ENCODE measurements around the gene NELFE.

Gene NELFE

GRCh38 chr6:31965700-31966099 is 6.9 kb upstream of the NELFE start:
- Histone ChIP-seq H3K79me2 (ENCODE audit: control insufficient read depth, insufficient read depth, low read length, unreplicated experiment) (peaks cover 4% of the 10 kb centered on the region), H3K4me1 (ENCODE audit: control insufficient read depth, insufficient read depth, low read length, unreplicated experiment) (peaks cover 12% of the 10 kb centered on the region), H2AFZ (ENCODE audit: low read length, unreplicated experiment) (no peak overlapping the region), H3K36me3 (ENCODE audit: insufficient read depth, low read length) (no peaks in the 10 kb centered on the region), H3K27me3 (ENCODE audit: insufficient read depth, low read length) (no peaks in the 10 kb centered on the region), H3K27ac (ENCODE audit: low read depth, low read length) (no peak overlapping the region), H3K4me3 (ENCODE audit: low read depth, low read length) (no peak overlapping the region)

- H3K36me3 ChIP-seq (ENCODE audit: insufficient read depth, low read length): no peaks in the 10 kb centered on the region; the same call in 1 of the 2 replicates
These were observed 5.2 kb upstream of the NELFE start for GRCh38 chr6:31963921-31964320.

GRCh38 chr6:31961616-31962015 is 2.8 kb upstream of the NELFE start:
- Histone ChIP-seq H3K36me3 (ENCODE audit: insufficient read depth, low read length) (peaks cover 8% of the 10 kb centered on the region), H2AFZ (ENCODE audit: low read length, unreplicated experiment) (no peak overlapping the region), H3K4me1 (ENCODE audit: control insufficient read depth, insufficient read depth, low read length, unreplicated experiment) (peaks cover 22% of the 10 kb centered on the region), H3K4me3 (ENCODE audit: low read depth, low read length) (no peak overlapping the region), H3K79me2 (ENCODE audit: control insufficient read depth, insufficient read depth, low read length, unreplicated experiment) (peaks cover 31% of the 10 kb centered on the region), H3K27ac (ENCODE audit: low read depth, low read length) (no peak overlapping the region), H3K27me3 (ENCODE audit: insufficient read depth, low read length) (no peaks in the 10 kb centered on the region)

More at GRCh38 chr6:31963921-31964320, 5.2 kb upstream of the NELFE start:
- no peak overlapping the region for H2AFZ ChIP-seq (ENCODE audit: low read length, unreplicated experiment)
- H3K79me2 ChIP-seq (ENCODE audit: control insufficient read depth, insufficient read depth, low read length, unreplicated experiment): peaks cover 12% of the 10 kb centered on the region
- no peak overlapping the region for H3K4me3 ChIP-seq (ENCODE audit: low read depth, low read length)
- no peaks in the 10 kb centered on the region for H3K27me3 ChIP-seq (ENCODE audit: insufficient read depth, low read length)
- H3K4me1 ChIP-seq (ENCODE audit: control insufficient read depth, insufficient read depth, low read length, unreplicated experiment): peaks cover 11% of the 10 kb centered on the region
- H3K27ac ChIP-seq (ENCODE audit: low read depth, low read length): no peak overlapping the region

- peak overlapping the region; percentile 50; the same call in 1 of the 2 replicates for H3K27ac ChIP-seq (ENCODE audit: low read depth, low read length)
- H3K36me3 ChIP-seq (ENCODE audit: insufficient read depth, low read length): peaks cover 13% of the 10 kb centered on the region
These were observed 395 bp downstream of the NELFE start for GRCh38 chr6:31958412-31958740.

GRCh38 chr6:31956796-31957195 is 2.0 kb downstream of the NELFE start:
- Histone ChIP-seq H3K27me3 (ENCODE audit: insufficient read depth, low read length) (no peaks in the 10 kb centered on the region), H3K79me2 (ENCODE audit: control insufficient read depth, insufficient read depth, low read length, unreplicated experiment) (peaks cover 31% of the 10 kb centered on the region), H3K4me1 (ENCODE audit: control insufficient read depth, insufficient read depth, low read length, unreplicated experiment) (peaks cover 22% of the 10 kb centered on the region), H2AFZ (ENCODE audit: low read length, unreplicated experiment) (no peak overlapping the region), H3K27ac (ENCODE audit: low read depth, low read length) (no peak overlapping the region), H3K4me3 (ENCODE audit: low read depth, low read length) (peak overlapping the region; percentile 89; the same call in 1 of the 2 replicates), H3K36me3 (ENCODE audit: insufficient read depth, low read length) (peaks cover 16% of the 10 kb centered on the region)

More at GRCh38 chr6:31958412-31958740, 395 bp downstream of the NELFE start:
- peaks cover 22% of the 10 kb centered on the region for H3K4me1 ChIP-seq (ENCODE audit: control insufficient read depth, insufficient read depth, low read length, unreplicated experiment)
- peak overlapping the region; percentile 89 for H3K4me3 ChIP-seq (ENCODE audit: low read depth, low read length)
- H2AFZ ChIP-seq (ENCODE audit: low read length, unreplicated experiment): peak overlapping the region; percentile 69
- no peaks in the 10 kb centered on the region for H3K27me3 ChIP-seq (ENCODE audit: insufficient read depth, low read length)
- peaks cover 31% of the 10 kb centered on the region for H3K79me2 ChIP-seq (ENCODE audit: control insufficient read depth, insufficient read depth, low read length, unreplicated experiment)

GRCh38 chr6:31954511-31954910 is 4.3 kb downstream of the NELFE start:
- no peak overlapping the region for H3K27ac ChIP-seq (ENCODE audit: low read depth, low read length)
- H3K79me2 ChIP-seq (ENCODE audit: control insufficient read depth, insufficient read depth, low read length, unreplicated experiment): peaks cover 24% of the 10 kb centered on the region
- peaks cover 17% of the 10 kb centered on the region for H3K36me3 ChIP-seq (ENCODE audit: insufficient read depth, low read length)
- no peak overlapping the region for H3K4me3 ChIP-seq (ENCODE audit: low read depth, low read length)
- no peak overlapping the region for H2AFZ ChIP-seq (ENCODE audit: low read length, unreplicated experiment)
- H3K4me1 ChIP-seq (ENCODE audit: control insufficient read depth, insufficient read depth, low read length, unreplicated experiment): peaks cover 17% of the 10 kb centered on the region
- no peaks in the 10 kb centered on the region for H3K27me3 ChIP-seq (ENCODE audit: insufficient read depth, low read length)

- H3K79me2 ChIP-seq (ENCODE audit: control insufficient read depth, insufficient read depth, low read length, unreplicated experiment): peaks cover 11% of the 10 kb centered on the region
- H3K4me1 ChIP-seq (ENCODE audit: control insufficient read depth, insufficient read depth, low read length, unreplicated experiment): peaks cover 26% of the 10 kb centered on the region
- no peaks in the 10 kb centered on the region for H3K27me3 ChIP-seq (ENCODE audit: insufficient read depth, low read length)
- H2AFZ ChIP-seq (ENCODE audit: low read length, unreplicated experiment): no peak overlapping the region
- H3K4me3 ChIP-seq (ENCODE audit: low read depth, low read length): no peak overlapping the region
- H3K27ac ChIP-seq (ENCODE audit: low read depth, low read length): no peak overlapping the region
- peaks cover 17% of the 10 kb centered on the region for H3K36me3 ChIP-seq (ENCODE audit: insufficient read depth, low read length)
These were observed 5.9 kb downstream of the NELFE start for GRCh38 chr6:31952890-31953289.

- peaks cover 16% of the 10 kb centered on the region for H3K36me3 ChIP-seq (ENCODE audit: insufficient read depth, low read length)
- peaks cover 5% of the 10 kb centered on the region for H3K79me2 ChIP-seq (ENCODE audit: control insufficient read depth, insufficient read depth, low read length, unreplicated experiment)
- H3K27me3 ChIP-seq (ENCODE audit: insufficient read depth, low read length): no peaks in the 10 kb centered on the region
- no peak overlapping the region for H2AFZ ChIP-seq (ENCODE audit: low read length, unreplicated experiment)
- H3K4me1 ChIP-seq (ENCODE audit: control insufficient read depth, insufficient read depth, low read length, unreplicated experiment): peaks cover 24% of the 10 kb centered on the region
- no peak overlapping the region for H3K4me3 ChIP-seq (ENCODE audit: low read depth, low read length)
- peak overlapping the region; percentile 4; the same call in 1 of the 2 replicates for H3K27ac ChIP-seq (ENCODE audit: low read depth, low read length)
These were observed 6.5 kb downstream of the NELFE start for GRCh38 chr6:31952140-31952805.

- no peak overlapping the region for H3K27ac ChIP-seq (ENCODE audit: low read depth, low read length)
- H3K4me1 ChIP-seq (ENCODE audit: control insufficient read depth, insufficient read depth, low read length, unreplicated experiment): peaks cover 39% of the 10 kb centered on the region
- H3K79me2 ChIP-seq (ENCODE audit: control insufficient read depth, insufficient read depth, low read length, unreplicated experiment): peaks cover 5% of the 10 kb centered on the region
- H2AFZ ChIP-seq (ENCODE audit: low read length, unreplicated experiment): no peak overlapping the region
- H3K4me3 ChIP-seq (ENCODE audit: low read depth, low read length): no peak overlapping the region
- no peaks in the 10 kb centered on the region for H3K27me3 ChIP-seq (ENCODE audit: insufficient read depth, low read length)
- H3K36me3 ChIP-seq (ENCODE audit: insufficient read depth, low read length): 0 out of 2 replicates have a peak, but pooled peaks cover 5% of the 10 kb centered on the region
These were observed 8.7 kb downstream of the NELFE start for GRCh38 chr6:31949926-31950548.

- H3K27me3 ChIP-seq (ENCODE audit: insufficient read depth, low read length): no peaks in the 10 kb centered on the region
- peak overlapping the region; percentile 14; the same call in 1 of the 2 replicates for H3K4me3 ChIP-seq (ENCODE audit: low read depth, low read length)
- peak overlapping the region; percentile 51 for H3K27ac ChIP-seq (ENCODE audit: low read depth, low read length)
- no peak overlapping the region for H2AFZ ChIP-seq (ENCODE audit: low read length, unreplicated experiment)
- 0 out of 2 replicates have a peak, but pooled peaks cover 5% of the 10 kb centered on the region for H3K36me3 ChIP-seq (ENCODE audit: insufficient read depth, low read length)
- H3K79me2 ChIP-seq (ENCODE audit: control insufficient read depth, insufficient read depth, low read length, unreplicated experiment): peaks cover 5% of the 10 kb centered on the region
- peaks cover 43% of the 10 kb centered on the region for H3K4me1 ChIP-seq (ENCODE audit: control insufficient read depth, insufficient read depth, low read length, unreplicated experiment)
These were observed 9.9 kb downstream of the NELFE start for GRCh38 chr6:31948753-31949413.

Data from ACC112 (cell line).